Activated naive CD8-positive, alpha-beta T cell treated with anti-CD3 and anti-CD28 coated beads, Interleukin-2, amount 50 U/mL, for 24 hours (primary cell): ENCODE measurements around the gene XRN2.

ENCODE experiments used
- ATAC-seq: fragments of 150-1000 bp; cut with Tn5 transposase; one replicate; pipeline ENCODE4 v1.10.0; 2021
- DNase-seq: peaks from one replicate; pipeline ENCODE4 v3.0.0; 2021
- H3K27ac Mint-ChIP-seq: one replicate; pipeline ENCODE4 v1.8.0; 2021; ENCODE audit warnings: mild to moderate bottlenecking, mixed read lengths
- H3K27me3 Mint-ChIP-seq: one replicate; pipeline ENCODE4 v1.8.0; 2021; ENCODE audit warnings: mixed read lengths
- H3K36me3 Mint-ChIP-seq: one replicate; pipeline ENCODE4 v1.8.0; 2021; ENCODE audit warnings: low read depth, mixed read lengths
- H3K4me1 Mint-ChIP-seq: one replicate; pipeline ENCODE4 v1.8.0; 2021; ENCODE audit warnings: mixed read lengths
- H3K4me3 Mint-ChIP-seq: one replicate; pipeline ENCODE4 v1.8.0; 2021; ENCODE audit warnings: mild to moderate bottlenecking, moderate library complexity, mixed read lengths
- H3K9me3 Mint-ChIP-seq: one replicate; pipeline ENCODE4 v1.8.0; 2021; ENCODE audit warnings: mixed read lengths

Gene XRN2

GRCh38 chr20:21433329-21433890, 130.3 kb downstream of the XRN2 start:
- H3K27me3 Mint-ChIP-seq, result peaks cover 22% of the 10 kb centered on the region
- H3K9me3 Mint-ChIP-seq, result no peaks in the 10 kb centered on the region
- DNase-seq (no peak), ATAC-seq (no peak)
- H3K36me3 Mint-ChIP-seq, result no peaks in the 10 kb centered on the region
- H3K27ac Mint-ChIP-seq, result no peak overlapping the region
- no peaks in the 10 kb centered on the region for H3K4me1 Mint-ChIP-seq
- no peak overlapping the region for H3K4me3 Mint-ChIP-seq

- Mint-ChIP-seq H3K4me3 (no peak overlapping the region), H3K27me3 (peaks cover 18% of the 10 kb centered on the region)
- ATAC-seq, result no peak
Measured at GRCh38 chr20:21435576-21435975, 132.4 kb downstream of the XRN2 start.

GRCh38 chr20:21436205-21436604, 133.1 kb downstream of the XRN2 start:
- no peak for ATAC-seq
- Mint-ChIP-seq H3K27me3 (peaks cover 21% of the 10 kb centered on the region), H3K4me1 (no peaks in the 10 kb centered on the region), H3K36me3 (no peaks in the 10 kb centered on the region), H3K27ac (no peak overlapping the region), H3K9me3 (no peaks in the 10 kb centered on the region), H3K4me3 (no peak overlapping the region)
- no peak for DNase-seq

More at GRCh38 chr20:21435576-21435975, 132.4 kb downstream of the XRN2 start:
- no peak for DNase-seq
- Mint-ChIP-seq H3K4me1 (no peaks in the 10 kb centered on the region), H3K9me3 (no peaks in the 10 kb centered on the region), H3K27ac (no peak overlapping the region), H3K36me3 (no peaks in the 10 kb centered on the region)

DNA sequence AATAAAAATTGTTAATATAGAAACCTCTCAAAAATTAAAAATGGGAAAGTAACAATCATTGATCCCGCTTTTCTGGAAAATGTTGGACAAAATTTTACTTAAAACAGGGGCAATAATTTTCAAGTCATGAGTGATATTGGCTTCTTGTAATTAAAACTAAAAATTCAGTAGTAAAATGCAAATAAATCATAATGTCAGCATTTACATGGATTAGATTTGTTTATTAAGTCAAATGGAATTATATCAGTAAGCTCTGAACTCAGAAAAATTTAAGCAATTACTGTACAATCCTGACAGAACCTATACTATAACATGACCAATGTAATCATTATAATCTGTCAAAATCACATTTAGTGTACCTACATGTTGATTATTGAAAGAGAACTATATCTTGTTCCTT, 134.1 kb downstream of the XRN2 start:
- Mint-ChIP-seq H3K9me3 (no peaks in the 10 kb centered on the region), H3K27ac (no peak overlapping the region), H3K27me3 (peaks cover 26% of the 10 kb centered on the region), H3K36me3 (no peaks in the 10 kb centered on the region), H3K4me3 (no peak overlapping the region), H3K4me1 (no peaks in the 10 kb centered on the region)
- no peak for DNase-seq
- no peak for ATAC-seq

DNA sequence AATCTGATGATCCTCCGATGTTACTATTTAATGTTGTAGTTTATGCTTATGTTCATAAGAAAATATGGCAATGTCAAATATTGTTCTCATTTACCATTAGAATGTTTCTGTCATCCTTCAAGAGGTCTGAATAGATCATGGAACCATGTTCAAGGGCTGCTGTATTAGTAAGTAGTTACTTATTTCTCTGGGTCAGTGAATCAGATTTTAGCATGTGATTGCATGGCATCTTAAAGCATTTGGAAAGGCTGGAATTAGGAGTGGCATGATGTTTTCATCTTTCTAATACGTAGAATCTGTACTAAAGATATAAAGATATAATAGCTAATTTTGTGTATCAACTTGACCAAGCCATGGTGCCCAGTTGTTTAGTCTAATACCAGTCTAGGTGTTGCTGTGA, 134.7 kb downstream of the XRN2 start:
- no peak overlapping the region for H3K4me3 Mint-ChIP-seq
- no peaks in the 10 kb centered on the region for H3K9me3 Mint-ChIP-seq
- H3K27me3 Mint-ChIP-seq, result peaks cover 24% of the 10 kb centered on the region
- H3K4me1 Mint-ChIP-seq, result no peaks in the 10 kb centered on the region
- DNase-seq (no peak), ATAC-seq (no peak)
- H3K36me3 Mint-ChIP-seq, result no peaks in the 10 kb centered on the region
- no peak overlapping the region for H3K27ac Mint-ChIP-seq
